Heart left ventricle (tissue), 13 donors: ENCODE results near the gene TMIE.

ENCODE experiments used
- POLR2A ChIP-seq, 2 donors: fragments of 450-650 bp; IDR thresholded peaks; one replicate each; pipeline ENCODE4 v1.6.1; 2017; ENCODE audit warnings: antibody characterized with exemption in 2 of 2, mild to moderate bottlenecking in 2 of 2, moderate library complexity in 2 of 2
- TF ChIP-seq, protein P1 (sequence below), 12 donors: fragments of 200-600 bp; sonication (generic) in 4 of 12; IDR thresholded peaks; one replicate each; pipeline versions ENCODE4 v1.5.0 to v1.8.0; 2018 to 2022; ENCODE audit warnings: antibody characterized with exemption in 12 of 12, mild to moderate bottlenecking in 5 of 12
- donor health status: ischemic (EF 13 %, LVEDD 7.1; RV severe dilation, severe dysfunction).
- donor health status: DM: no; HTN: yes; CAD: no.
- donor health status: DM: no; HTN: no; CAD: no.
- donor health status: ischemic (EF 25% LVEDD 6.9; RV normal size, moderate dysfunction).
- donor health status: ischemic (EF 25% LVEDD 5.7; RV mildly dilated, moderate dysfunction).
- donor health status: ischemic (EF 35%, LVEDD 5.7; RV mildly dilated, moderate dysfunction).
- donor health status: nonischemic (EF 11% LVEDD 7.7; RV severe dilation, severe dysfunction).
- donor health status: DM: yes; HTN: yes; CAD: no.
- donor health status: PGD.
- donor health status: ischemic (EF 29% LVEDD 5.4; RV normal size, mild dysfunction).
- donor health status: nonischemic (EF 23%, LVEDD 6.1; RV moderate dilation, normal function).

DNA sequence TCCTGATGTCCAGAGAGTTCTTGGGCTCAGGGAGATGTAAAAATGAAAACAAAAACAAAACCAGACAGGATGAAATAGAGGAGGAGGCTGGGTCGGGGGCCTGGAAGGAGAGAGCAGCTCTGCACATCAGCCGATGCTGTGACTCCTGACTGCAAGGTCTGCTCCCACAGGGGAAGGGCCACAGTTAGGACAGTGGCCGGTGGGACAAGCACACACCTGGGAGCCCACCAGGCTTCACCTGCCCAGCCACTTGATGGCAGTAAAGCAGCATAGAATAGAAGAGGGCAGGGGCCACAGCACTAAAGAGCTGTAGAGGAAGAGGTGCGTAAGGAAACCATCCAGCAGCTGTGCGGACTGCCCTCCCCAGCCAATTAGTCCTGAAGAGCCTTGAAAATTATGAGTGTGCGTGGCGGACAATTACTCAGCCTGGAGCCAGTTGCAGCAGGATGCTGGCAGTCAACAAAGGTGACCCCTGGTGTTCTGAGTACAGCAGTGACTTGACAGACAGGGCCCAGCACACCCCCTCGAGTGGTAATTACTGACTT lies 37.5 kb upstream of the TMIE start:
- TF ChIP-seq POLR2A (IDR thresholded peaks at IDR 0.05), result no peak
- TF ChIP-seq, protein P1, sequence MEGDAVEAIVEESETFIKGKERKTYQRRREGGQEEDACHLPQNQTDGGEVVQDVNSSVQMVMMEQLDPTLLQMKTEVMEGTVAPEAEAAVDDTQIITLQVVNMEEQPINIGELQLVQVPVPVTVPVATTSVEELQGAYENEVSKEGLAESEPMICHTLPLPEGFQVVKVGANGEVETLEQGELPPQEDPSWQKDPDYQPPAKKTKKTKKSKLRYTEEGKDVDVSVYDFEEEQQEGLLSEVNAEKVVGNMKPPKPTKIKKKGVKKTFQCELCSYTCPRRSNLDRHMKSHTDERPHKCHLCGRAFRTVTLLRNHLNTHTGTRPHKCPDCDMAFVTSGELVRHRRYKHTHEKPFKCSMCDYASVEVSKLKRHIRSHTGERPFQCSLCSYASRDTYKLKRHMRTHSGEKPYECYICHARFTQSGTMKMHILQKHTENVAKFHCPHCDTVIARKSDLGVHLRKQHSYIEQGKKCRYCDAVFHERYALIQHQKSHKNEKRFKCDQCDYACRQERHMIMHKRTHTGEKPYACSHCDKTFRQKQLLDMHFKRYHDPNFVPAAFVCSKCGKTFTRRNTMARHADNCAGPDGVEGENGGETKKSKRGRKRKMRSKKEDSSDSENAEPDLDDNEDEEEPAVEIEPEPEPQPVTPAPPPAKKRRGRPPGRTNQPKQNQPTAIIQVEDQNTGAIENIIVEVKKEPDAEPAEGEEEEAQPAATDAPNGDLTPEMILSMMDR (IDR thresholded peaks at IDR 0.05), result peak in 11 of 12 donors; percentile 25 to 57 (median 38)
